Lung (tissue), 12 donors: Measurements from ENCODE around the gene HNRNPUL1. TPM values are rescaled to one million over a fixed set of nuclear protein-coding genes. Genes with fewer than 3 reads are reported as not detected.

Experiments
- ATAC-seq: fragments of 200-7000 bp; cut with Tn5 transposase; one replicate; pipeline ENCODE4 v1.9.1; 2020; ENCODE audit warnings: moderate number of reproducible peaks; ENCODE audit not compliant: insufficient read depth, low FRiP score
- DNase-seq, 3 donors: peaks; one replicate each; pipeline ENCODE4 v3.0.0-alpha.2; 2013 to 2017
- H3K27ac ChIP-seq, 2 donors: one replicate each; pipeline ENCODE4 v1.5.1; 2013; ENCODE audit warnings: mild to moderate bottlenecking in 2 of 2, moderate library complexity in 2 of 2, control low read depth in 1 of 2, inconsistent platforms in 1 of 2, low read depth in 1 of 2, low read length in 1 of 2
- H3K27me3 ChIP-seq, 3 donors: one replicate each; pipeline ENCODE4 v1.5.1; 2013; ENCODE audit warnings: low read length in 2 of 3; ENCODE audit not compliant: control insufficient read depth in 3 of 3, insufficient read depth in 3 of 3
- H3K36me3 ChIP-seq, 4 donors: one replicate each; pipeline ENCODE4 v1.5.1; 2013; ENCODE audit warnings: low read length in 4 of 4, mild to moderate bottlenecking in 1 of 4, moderate library complexity in 1 of 4; ENCODE audit not compliant: control insufficient read depth in 4 of 4, insufficient read depth in 4 of 4
- H3K4me1 ChIP-seq, 5 donors: one replicate each; pipeline ENCODE4 v1.5.1; 2013; ENCODE audit warnings: low read length in 5 of 5, mild to moderate bottlenecking in 2 of 5, moderate library complexity in 1 of 5; ENCODE audit not compliant: control insufficient read depth in 5 of 5, insufficient read depth in 5 of 5
- H3K4me3 ChIP-seq: one replicate; pipeline ENCODE4 v1.5.1; 2013; ENCODE audit warnings: mild to moderate bottlenecking, control low read depth, moderate library complexity
- H3K9ac ChIP-seq, 2 donors: one replicate each; pipeline ENCODE4 v1.5.1; 2013; ENCODE audit warnings: low read length in 2 of 2, control low read depth in 1 of 2; ENCODE audit not compliant: insufficient read depth in 1 of 2
- H3K9me3 ChIP-seq, 4 donors: one replicate each; pipeline ENCODE4 v1.5.1; 2013; ENCODE audit warnings: low read length in 3 of 4, mild to moderate bottlenecking in 1 of 4, moderate library complexity in 1 of 4; ENCODE audit not compliant: control insufficient read depth in 4 of 4, insufficient read depth in 3 of 4
- WGBS, 2 donors: extraction: QIAGEN DNeasy Blood & Tissue Kit; methylation state at CpG; one replicate each; pipeline ENCODE4 v1.1.7; 2013; 5-methylcytosine and 5-hydroxymethylcytosine counted together
- polyA plus RNA-seq, 2 donors: library from polyadenylated mRNA; stranded (reverse); fragments of 200-250 nt; gene quantifications; one replicate each; pipeline ENCODE4 v1.2.1, GENCODE V29; 2013
- total RNA-seq, 2 donors: library from RNA; depleted of rRNA in 1 of 2; stranded (reverse); fragments of >200 nt in 1 of 2; gene quantifications; one replicate each; pipeline ENCODE4 v1.2.1, GENCODE V29; 2014 to 2021
- TF ChIP-seq, protein P1 (sequence below): IDR thresholded peaks from 2 replicates; pipeline ENCODE4 v1.5.1; 2012; ENCODE audit warnings: mild to moderate bottlenecking; ENCODE audit errors: control extremely low read depth, extremely low read depth
- donor health status: control.
- donor health status: control.
- donor health status: Bipolar disorder and iron deficiency.
- donor health status: healthy.
- donor health status: DM: yes; HTN: yes; CAD: no.

HNRNPUL1 gene
- total and polyA plus RNA-seq, 4 donors, result 92.2 to 198 (median 144) TPM

- Histone ChIP-seq H3K36me3 (peaks cover 0 to 26% (median 19%) of the 10 kb centered on the region in 4 donors), H3K27ac (no peak overlapping the region), H3K9ac (no peak overlapping the region), H3K27me3 (no peaks in the 10 kb centered on the region), H3K9me3 (no peaks in the 10 kb centered on the region), H3K4me1 (peaks cover 0 to 4% (median 0%) of the 10 kb centered on the region in 5 donors), H3K4me3 (no peak overlapping the region)
- WGBS, 2 donors, result 83 to 92% methylated on average over 5 of the region's 5 CpGs
- ATAC-seq, result no peak
- TF ChIP-seq, protein P1, sequence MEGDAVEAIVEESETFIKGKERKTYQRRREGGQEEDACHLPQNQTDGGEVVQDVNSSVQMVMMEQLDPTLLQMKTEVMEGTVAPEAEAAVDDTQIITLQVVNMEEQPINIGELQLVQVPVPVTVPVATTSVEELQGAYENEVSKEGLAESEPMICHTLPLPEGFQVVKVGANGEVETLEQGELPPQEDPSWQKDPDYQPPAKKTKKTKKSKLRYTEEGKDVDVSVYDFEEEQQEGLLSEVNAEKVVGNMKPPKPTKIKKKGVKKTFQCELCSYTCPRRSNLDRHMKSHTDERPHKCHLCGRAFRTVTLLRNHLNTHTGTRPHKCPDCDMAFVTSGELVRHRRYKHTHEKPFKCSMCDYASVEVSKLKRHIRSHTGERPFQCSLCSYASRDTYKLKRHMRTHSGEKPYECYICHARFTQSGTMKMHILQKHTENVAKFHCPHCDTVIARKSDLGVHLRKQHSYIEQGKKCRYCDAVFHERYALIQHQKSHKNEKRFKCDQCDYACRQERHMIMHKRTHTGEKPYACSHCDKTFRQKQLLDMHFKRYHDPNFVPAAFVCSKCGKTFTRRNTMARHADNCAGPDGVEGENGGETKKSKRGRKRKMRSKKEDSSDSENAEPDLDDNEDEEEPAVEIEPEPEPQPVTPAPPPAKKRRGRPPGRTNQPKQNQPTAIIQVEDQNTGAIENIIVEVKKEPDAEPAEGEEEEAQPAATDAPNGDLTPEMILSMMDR, result no peak
- DNase-seq, result no peak
Observed at GRCh38 chr19:41241859-41242258, 22.3 kb upstream of the HNRNPUL1 start.

DNA sequence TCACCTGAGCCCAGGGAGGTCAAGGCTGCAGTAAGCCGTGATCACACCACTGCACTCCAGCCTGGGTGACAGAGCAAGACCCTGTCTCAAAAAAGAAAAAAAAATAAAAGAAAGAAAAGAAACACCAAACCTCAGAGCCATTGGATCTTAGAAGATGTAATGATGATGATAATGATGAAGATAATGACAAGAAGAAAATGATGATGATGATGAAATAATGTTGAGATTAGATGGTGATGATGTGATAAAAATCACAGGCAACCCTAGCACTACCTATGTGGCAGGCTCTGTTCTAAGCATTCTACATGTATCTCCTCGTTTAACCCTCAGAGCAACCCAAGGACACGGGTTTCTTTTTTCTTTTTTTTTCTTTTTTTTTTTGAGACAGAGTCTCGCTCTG lies 20.1 kb upstream of the HNRNPUL1 start:
- H3K4me3 ChIP-seq, result no peak overlapping the region
- no peaks in the 10 kb centered on the region for H3K9me3 ChIP-seq
- no peak overlapping the region for H3K9ac ChIP-seq
- H3K36me3 ChIP-seq, result peaks cover 0 to 32% (median 23%) of the 10 kb centered on the region in 4 donors
- H3K4me1 ChIP-seq, result peaks cover 0 to 2% (median 0%) of the 10 kb centered on the region in 5 donors
- WGBS, 2 donors, result 91% methylated on average over 4 of the region's 4 CpGs
- no peaks in the 10 kb centered on the region for H3K27me3 ChIP-seq
- no peak overlapping the region for H3K27ac ChIP-seq
- ATAC-seq, result no peak
- no peak for DNase-seq
- TF ChIP-seq, protein P1, result no peak

DNA sequence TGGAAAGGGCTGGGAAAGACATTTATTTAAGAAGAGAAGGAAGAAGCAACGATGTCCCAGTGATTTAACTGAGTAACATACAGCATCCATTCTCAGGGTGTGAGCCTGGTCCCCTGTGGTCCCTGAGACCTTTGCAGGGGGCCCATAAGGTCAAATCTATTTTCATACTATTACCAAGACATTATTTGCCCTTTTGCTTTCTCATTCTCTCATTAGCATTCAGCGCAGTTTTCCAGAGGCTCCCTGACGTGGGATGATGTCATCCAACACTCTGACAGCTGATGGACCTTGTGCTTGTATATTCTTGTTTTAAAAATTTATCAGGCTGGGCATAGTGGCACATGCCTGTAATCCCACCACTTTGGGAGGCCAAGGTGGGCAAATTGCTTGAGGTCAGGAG lies 18.3 kb upstream of the HNRNPUL1 start:
- Histone ChIP-seq H3K9ac (no peak overlapping the region), H3K27ac (no peak overlapping the region), H3K27me3 (no peaks in the 10 kb centered on the region), H3K36me3 (peaks cover 0 to 34% (median 24%) of the 10 kb centered on the region in 4 donors), H3K9me3 (no peaks in the 10 kb centered on the region), H3K4me1 (no peaks in the 10 kb centered on the region), H3K4me3 (no peak overlapping the region)
- 91 to 93% methylated on average over 3 of the region's 3 CpGs for WGBS, 2 donors
- no peak for DNase-seq
- TF ChIP-seq, protein P1, result no peak
- no peak for ATAC-seq

DNA sequence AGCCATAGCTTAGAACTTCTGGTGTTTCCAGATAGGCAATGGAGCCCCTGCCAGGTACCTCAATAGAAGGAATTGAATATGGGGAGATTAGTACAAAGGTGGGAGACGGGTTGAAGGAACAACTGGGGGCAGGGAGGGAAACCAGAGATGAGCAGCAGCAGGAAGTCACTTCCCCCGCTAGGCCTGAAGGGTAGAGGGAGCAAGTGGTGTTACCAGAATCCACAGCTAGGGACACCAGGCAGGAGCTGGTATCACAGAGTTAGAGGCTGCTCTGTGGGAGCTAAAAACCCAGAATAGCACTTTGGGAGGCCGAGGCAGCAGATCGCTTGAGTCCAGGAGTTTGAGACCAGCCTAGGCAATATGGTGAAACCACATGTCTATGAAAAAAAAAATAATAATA lies 15.3 kb upstream of the HNRNPUL1 start:
- no peak overlapping the region for H3K4me3 ChIP-seq
- no peaks in the 10 kb centered on the region for H3K4me1 ChIP-seq
- 88 to 90% methylated on average over 4 of the region's 4 CpGs for WGBS, 2 donors
- TF ChIP-seq, protein P1, result no peak
- H3K9me3 ChIP-seq, result no peaks in the 10 kb centered on the region
- peaks cover 0 to 39% (median 22%) of the 10 kb centered on the region in 4 donors for H3K36me3 ChIP-seq
- ATAC-seq (no peak), DNase-seq (no peak)
- H3K9ac ChIP-seq, result no peak overlapping the region
- H3K27ac ChIP-seq, result no peak overlapping the region
- no peaks in the 10 kb centered on the region for H3K27me3 ChIP-seq
